ENCODE measurements around the gene CDC20.

CDC20 gene

DNA sequence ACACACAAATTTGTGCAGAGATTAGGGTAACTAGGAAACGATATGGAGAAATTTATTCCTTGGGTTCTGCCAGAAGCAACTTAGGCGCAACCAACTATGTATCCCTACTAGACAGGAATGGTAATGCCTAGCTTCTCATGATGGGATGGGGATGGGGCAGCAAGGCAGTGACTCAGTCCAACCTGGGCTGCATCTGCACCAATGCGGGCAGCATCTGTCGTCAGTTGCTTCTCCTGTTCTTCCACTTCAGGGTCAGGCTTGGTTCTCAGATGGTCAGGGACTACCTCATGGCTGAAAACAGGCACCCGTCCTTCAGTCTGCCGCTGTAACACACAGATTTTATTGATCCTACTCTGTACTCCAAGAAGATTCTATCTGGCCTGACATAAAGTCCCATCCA, 27.9 kb downstream of the CDC20 start:
- DNase-seq (ENCODE audit: low spot score), result no peak
- TF ChIP-seq, protein P1, sequence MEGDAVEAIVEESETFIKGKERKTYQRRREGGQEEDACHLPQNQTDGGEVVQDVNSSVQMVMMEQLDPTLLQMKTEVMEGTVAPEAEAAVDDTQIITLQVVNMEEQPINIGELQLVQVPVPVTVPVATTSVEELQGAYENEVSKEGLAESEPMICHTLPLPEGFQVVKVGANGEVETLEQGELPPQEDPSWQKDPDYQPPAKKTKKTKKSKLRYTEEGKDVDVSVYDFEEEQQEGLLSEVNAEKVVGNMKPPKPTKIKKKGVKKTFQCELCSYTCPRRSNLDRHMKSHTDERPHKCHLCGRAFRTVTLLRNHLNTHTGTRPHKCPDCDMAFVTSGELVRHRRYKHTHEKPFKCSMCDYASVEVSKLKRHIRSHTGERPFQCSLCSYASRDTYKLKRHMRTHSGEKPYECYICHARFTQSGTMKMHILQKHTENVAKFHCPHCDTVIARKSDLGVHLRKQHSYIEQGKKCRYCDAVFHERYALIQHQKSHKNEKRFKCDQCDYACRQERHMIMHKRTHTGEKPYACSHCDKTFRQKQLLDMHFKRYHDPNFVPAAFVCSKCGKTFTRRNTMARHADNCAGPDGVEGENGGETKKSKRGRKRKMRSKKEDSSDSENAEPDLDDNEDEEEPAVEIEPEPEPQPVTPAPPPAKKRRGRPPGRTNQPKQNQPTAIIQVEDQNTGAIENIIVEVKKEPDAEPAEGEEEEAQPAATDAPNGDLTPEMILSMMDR (IDR thresholded peaks at IDR 0.05; ENCODE audit: extremely low read depth, missing control alignments), result no peak

DNA sequence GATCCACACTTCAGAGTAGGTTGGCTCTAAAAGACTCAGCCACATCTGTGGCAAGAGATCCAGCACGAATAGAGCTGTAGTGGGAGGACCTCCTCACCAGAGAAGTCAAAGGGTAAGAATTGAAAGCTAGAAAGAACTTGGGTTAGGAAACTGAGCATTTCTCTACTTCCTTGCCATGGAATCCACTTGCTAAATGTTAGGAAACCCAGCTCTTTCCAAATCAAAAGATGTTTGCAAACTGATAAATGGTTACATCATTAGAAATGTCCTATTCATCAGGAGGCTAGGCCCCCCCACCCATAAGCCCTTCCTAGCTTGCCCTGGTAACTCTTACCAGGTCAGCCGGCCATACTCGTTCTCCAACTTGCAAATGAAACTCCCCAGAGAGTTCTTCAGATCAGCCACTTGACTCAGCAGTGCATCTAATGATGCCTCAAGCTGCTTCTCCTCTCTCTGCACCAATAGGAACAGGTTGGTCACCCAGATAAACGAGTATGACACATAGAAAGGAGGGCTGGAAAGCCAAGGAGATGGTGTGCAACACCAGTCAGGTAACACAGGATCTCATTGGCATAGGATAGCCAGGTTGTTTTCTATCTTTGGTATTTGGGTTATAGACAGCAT, 29.3 kb downstream of the CDC20 start:
- DNase-seq (ENCODE audit: low spot score), result no peak
- TF ChIP-seq, protein P1 (IDR thresholded peaks at IDR 0.05; ENCODE audit: extremely low read depth, missing control alignments), result no peak

DNA sequence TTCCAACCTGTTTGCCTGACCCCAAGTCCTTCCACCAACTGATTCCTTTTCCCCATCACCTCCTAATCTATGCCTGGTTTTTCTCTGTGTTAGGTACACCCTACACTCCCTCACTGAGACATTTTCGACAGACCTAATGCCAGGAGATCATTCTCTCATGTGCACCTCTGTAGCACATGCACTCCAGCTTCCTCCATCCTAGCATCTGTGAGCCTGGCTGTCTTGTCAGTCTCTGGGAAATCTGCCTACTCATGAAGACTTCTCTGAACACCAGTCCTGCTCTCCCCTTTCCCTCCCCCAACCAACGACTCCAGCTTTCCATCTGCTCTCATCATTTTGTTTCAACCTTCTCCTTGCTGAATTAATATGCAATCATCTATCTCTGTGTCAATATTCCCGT, 29.8 kb downstream of the CDC20 start:
- TF ChIP-seq, protein P1 (IDR thresholded peaks at IDR 0.05; ENCODE audit: extremely low read depth, missing control alignments), result no peak
- no peak for DNase-seq (ENCODE audit: low spot score)

DNA sequence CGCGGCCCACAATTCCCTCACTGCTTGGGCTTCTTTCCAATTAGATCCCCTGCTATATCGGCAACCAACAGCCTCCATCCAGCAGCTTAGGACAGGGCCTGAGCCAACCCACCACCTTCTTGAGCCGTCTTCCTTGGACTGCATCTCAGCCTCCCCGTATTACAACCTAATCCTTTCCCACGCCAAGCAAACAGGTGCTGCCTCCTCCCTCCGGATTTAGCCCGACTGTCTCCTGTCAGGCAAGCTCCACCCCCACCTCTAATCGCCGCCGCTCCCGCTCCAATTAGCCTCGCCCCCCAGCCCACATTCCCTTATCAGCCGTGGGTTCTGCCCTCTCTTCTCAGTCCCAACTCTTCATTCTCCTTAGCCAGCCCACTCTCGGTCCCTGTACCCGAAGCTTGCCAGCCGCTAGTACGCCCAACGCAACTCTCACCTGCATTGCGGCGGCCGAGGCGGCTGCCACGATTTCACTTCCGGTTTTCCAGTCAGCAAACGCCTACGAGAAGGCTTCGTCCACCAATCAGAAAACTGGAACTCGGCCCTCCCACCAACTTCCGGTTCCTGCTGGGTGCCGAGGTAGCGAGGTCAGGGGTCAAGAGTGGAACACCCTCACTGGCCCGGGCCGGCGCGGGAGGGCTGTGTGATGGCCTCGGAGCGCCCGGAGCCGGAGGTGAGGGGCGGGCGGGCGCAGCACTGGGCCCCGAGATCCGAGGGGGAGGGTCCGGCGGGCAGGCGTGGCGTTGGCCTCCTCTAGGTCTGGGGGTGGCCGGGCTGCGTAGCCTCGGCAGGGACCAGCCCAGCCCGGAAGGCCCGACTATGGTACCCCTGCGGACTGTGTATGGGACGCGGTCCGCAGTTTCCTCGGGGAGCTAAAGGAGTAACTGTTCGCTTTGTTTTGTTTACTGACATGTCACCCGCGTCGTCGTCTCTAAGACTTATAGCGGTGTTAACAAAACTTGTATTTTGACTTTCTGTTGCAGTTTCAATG, 30.8 kb downstream of the CDC20 start, which contains the start of the genes MED8 and SZT2:
Gene MED8, minus strand, starts transcription at position 475 of the 988 bp plus-strand sequence. Its CDS starts 36 bp downstream, at position 439.
Gene SZT2, plus strand, starts transcription at position 574 of the 988 bp plus-strand sequence. Its CDS starts 70 bp downstream, at position 644.
- TF ChIP-seq, protein P1 (IDR thresholded peaks at IDR 0.05; ENCODE audit: extremely low read depth, missing control alignments), result no peak
- peak; percentile 96 for DNase-seq (ENCODE audit: low spot score)

DNA sequence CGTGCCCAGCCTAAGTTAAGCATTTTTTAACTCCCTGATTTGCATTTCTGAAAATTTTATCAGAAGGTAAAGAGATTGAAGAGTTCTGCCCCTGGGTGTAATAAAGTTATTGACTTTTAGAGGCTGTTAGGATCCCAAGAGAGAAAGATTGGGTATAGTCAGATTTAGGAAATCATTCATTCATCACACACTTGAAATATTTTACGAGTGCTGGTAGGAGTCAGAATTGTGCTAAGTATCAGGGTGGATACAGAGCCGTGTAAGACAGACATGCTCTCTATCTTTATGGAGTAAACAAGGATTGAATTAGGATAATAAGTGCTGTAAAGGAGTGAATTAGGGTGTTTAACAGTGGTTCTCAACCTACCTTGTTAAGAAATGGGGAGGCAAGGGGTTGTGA, 33.9 kb downstream of the CDC20 start:
- no peak for DNase-seq (ENCODE audit: low spot score)
- TF ChIP-seq, protein P1 (IDR thresholded peaks at IDR 0.05; ENCODE audit: extremely low read depth, missing control alignments), result no peak

DNA sequence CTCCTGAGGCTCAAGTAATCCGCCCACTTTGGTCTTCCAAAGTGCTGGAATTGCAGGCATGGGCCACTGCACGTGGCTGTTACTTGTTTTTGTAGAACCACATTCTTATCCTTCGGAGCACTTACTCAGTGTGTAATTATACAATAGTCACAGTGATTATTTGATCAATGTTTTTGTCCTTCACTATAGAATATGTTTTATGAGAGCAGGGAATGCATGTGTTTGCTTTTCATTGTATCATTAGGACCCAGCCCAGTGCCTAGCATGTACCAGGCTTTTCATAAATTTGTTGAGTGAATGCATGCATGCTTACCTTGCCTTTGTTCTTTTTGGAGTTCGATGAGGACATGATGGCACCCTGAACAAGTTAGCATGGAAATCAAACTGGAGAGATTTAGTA, 36.7 kb downstream of the CDC20 start:
- no peak for DNase-seq (ENCODE audit: low spot score)
- TF ChIP-seq, protein P1 (IDR thresholded peaks at IDR 0.05; ENCODE audit: extremely low read depth, missing control alignments), result no peak

DNA sequence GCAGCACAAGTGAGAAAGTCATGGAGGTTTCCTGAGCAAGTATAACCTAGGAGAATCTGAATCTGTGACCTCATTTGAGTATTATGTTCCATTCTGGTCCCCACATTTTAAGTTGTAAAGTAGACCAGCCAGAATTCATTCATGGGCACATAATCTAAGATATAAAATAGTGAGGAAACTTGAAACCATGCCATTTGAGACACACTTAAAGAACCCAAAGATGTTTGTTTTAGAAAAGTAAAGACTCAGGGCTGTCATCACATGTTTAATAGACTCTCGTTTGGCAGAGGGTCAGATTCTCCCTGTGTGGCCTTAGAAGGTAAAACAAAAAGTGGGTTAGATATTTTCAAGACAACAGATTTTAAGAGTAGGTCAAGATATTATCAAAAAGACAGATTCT, 37.3 kb downstream of the CDC20 start:
- TF ChIP-seq, protein P1 (IDR thresholded peaks at IDR 0.05; ENCODE audit: extremely low read depth, missing control alignments), result no peak
- DNase-seq (ENCODE audit: low spot score), result no peak
